ENCODE measurements around the gene TPD52L2.

TPD52L2 gene

DNA sequence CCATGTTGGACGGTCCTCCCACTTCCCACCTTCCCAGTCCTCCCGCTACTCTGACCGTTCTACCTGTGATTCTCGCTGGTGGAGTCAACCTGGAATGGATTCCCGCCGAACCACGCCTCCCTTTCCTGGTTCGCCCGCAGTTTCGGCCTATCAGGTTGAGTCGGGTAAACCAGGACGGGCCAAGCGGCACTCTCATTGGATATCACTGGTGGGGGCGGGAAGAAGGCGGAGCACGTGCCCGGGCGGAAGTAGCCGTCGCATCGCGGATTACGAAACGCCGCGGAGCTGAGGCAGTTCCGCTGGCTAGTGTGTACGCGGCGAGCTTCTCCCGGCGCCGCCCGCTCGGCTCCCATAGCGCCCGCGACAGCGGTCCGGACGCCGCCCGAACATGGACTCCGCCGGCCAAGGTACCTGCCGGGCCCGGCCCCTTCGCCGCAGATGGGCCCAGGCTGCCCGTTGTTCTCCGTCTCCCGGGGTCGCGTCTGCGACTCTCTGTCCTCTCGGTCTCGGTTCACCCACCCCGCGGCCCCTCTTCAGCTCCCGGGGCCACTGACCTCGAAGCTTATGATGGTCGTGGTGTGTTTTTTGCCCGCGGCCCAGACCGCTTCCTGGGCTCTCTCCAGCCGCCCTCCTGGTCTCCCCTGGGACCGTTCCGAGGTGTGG lies at the start of gene TPD52L2:
Gene TPD52L2, plus strand, starts transcription at position 293 of the 663 bp plus-strand sequence. Its CDS starts 96 bp downstream, at position 389.
- H3K4me3 ChIP-seq: peak within 1 kb of the TSS; percentile 77 to 97 (median 93)

DNA sequence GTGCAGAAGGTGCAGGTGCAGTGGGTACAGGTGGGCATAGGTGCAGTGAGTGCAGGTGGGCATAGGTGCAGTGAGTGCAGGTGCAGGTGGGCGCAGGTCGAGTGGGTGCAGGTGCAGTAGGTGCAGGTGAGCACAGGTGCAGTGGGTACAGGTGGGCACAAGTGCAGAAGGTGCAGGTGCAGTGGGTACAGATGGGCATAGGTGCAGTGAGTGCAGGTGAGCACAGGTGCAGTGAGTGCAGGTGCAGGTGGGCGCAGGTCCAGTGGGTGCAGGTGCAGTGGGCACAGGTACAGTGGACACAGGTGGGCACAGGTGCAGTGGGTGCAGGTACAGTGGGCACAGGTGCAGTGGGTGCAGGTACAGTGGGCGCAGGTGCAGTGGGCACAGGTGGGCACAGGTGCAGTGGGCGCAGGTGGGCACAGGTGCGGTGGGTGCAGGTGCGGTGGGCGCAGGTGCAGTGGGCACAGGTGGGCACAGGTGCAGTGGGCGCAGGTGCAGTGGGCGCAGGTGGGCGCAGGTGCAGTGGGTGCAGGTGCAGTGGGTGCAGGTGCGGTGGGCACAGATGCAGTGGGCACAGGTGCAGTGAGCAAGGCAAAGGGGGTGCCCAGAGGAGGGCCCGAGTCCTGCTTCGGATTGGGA lies 49.3 kb upstream of the TPD52L2 start:
- no peak overlapping the region for H3K27ac ChIP-seq

More for the DNA sequence above, at the start of gene TPD52L2:
- peak within 1 kb of the TSS; percentile 79 to 100 (median 97) for H3K27ac ChIP-seq

DNA sequence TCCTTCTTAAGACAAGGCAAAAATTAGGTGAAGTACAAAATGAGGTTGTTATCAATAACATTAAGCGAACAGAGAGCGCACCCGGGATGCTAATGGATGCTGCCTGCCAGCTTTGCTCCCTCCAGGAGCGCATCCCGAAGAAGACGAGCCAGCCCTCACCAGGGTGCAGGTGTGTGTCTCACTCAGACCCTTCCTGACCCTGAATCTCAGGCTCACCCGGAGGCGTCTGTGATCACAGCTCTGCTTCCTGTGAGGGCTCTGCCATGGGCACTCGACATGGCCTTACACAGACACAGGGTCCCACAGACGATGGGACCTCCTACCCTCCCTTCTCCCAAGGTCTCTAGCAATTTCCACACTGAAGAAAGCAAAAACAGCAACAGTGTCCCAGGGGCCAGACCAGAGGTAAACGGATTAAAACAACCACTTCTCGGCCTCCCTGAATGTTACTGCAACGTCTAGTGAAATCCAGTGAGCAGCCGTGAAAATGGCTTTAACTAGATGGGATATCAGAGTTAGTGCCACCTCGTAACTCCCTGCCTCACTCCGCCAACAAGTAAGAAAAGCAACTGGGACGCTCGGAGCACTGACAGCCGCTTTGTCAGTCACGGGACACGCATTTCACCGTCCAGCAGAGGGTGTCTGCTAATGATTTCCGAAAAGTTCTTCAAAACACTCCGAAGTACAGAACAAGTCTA lies 45.7 kb upstream of the TPD52L2 start:
- H3K4me3 ChIP-seq: peak overlapping the region in 1 of 7 experiments; percentile 1
- H3K27ac ChIP-seq: peak overlapping the region in 1 of 21 experiments; percentile 49

More for the DNA sequence above, 49.3 kb upstream of the TPD52L2 start:
- no peak overlapping the region for H3K4me3 ChIP-seq

DNA sequence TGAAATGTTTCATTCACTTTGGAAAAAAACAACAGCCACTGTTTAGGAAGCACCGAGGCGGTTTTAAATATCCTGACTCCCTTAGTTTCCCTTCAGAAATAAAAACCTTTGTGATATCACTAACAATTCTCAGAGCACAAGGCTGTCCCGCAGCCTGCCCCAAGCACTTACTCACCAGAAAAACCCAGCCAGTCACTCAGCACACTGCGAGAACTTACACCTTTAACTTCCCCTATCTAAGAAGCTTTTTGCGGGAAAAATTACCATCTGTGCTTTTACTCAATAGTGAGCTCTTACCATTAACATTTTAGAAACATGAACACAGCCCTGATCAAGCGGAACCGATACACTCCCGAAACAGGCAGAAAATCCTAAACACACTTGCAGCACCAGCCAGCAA lies 43.3 kb upstream of the TPD52L2 start:
- Histone ChIP-seq H3K4me3 (no peak overlapping the region), H3K27ac (no peak overlapping the region)

DNA sequence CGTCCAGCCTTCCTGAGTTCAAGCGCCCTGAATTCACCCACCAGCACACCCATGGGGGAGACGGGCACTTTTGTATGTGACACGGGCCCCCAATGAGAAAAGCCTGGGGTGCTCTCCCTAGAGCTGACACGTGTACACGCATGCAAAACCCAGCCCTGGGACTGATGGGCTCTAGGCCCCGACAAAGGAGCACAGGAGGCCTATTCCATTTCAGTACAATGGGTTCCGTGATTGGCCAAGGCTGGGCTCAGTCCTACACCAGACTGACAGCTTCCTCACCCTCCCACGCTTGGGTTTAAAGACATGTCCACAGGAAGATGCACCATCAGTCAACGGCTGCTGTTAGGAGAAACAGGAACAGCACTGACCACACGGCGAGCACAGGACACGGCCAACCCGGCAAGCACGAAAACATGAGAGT lies 42.8 kb upstream of the TPD52L2 start:
- no peak overlapping the region for H3K4me3 ChIP-seq
- H3K27ac ChIP-seq: no peak overlapping the region

DNA sequence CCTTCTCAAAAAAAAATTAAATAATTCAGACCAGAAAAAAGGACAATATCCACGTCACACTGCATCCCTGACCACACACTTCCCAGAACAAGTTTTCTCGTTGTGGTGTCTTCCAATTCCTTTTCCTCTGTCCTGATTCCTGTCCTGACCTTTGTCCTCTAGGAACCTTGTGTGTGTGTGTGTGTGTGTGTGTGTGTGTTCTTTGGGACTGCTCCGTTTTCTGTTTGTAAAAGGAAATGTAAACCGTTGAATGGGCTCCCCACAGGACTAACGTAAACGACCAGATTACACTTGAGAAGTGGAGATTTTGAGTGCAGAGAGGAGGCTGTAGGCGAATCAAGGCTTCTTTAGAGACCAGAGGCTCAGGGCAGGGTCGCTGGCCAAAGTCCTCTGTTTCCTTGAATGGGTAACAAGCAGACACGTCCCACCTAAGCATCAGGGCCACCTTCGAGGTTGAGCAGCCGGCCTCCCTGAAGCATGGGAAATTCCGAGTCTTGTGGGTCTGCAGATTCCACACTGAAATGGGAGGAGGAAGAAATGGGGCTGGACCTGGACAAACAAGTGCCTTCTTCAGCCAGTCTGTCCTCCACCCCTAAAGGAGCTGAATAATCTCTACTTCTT lies 41.3 kb upstream of the TPD52L2 start:
- Histone ChIP-seq H3K27ac (no peak overlapping the region), H3K4me3 (no peak overlapping the region)

DNA sequence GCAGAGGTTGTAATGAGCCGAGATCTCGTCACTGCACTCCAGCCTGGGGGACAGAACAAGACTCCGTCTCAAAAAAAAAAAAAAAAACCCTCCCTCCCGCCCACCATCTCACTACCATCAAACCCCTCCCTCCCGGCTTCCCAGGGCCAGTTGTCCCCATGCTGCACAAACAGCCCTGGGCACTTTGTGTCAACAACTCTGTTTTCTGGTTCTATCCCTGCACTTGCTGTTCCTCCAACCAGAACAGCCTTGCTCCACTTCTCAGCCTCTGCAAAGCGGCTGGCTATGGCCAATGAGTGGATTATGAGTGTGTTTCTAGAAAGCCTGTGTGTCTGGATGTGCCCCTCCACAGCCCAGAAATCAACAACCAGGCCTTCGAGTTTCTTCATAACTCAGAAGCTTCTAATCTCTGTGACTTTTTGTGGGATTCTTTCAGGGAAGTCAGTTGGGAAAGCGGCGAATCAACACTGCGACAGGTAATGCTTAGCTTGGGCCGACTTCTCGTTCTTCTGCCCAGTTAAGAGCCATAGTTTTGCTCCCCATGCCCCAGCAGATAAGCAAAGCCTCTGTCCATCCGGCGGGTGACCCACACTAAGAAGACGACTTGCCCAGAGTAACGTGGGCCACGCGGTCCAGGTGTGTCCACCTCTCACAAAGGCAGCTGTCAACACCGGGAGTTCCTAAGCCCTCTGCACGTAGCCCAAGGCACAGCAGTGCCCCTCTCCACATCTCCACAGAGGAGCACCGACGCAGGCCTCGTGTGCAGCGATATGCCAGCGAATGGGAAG lies 39.5 kb upstream of the TPD52L2 start:
- H3K4me3 ChIP-seq: no peak overlapping the region
- no peak overlapping the region for H3K27ac ChIP-seq

DNA sequence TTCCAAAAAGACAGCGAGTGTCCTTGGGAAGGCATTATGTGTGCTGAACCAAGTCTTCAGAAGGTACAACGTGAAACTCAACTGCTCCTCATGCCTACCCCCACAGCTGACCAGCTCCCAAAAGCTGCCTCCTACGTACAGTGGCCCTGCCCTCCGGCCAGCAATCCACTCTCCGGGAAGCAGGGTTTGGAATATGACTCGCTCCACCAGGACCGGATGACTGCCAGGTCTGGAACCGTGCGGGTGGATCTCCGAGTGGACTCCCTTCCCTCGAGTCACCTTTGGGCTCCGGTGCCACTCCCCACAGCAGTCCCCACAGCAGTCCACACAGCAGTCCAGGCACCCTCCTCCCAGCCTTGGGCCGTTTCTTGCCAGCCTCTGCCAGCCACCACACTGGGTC lies 38.3 kb upstream of the TPD52L2 start:
- no peak overlapping the region for H3K27ac ChIP-seq
- H3K4me3 ChIP-seq: no peak overlapping the region

DNA sequence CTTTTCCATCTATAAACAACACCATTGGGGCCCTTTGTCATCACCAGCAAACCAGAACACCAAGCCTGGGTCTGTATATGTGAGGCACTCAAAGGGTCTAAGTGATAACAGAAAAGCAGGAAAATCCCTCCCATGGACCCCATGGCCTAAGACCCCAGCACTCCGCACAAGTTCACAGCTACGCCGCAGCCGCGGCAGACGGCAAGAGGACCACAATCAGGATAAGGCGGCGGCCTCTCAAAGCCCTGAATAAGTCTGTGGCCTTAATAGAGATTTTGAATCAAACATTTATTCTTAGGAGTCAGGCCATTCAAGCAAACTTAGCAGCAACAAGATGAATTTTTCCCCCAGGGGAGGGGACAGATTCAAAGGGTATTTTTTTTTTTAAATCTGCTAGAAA lies 36.9 kb upstream of the TPD52L2 start:
- Histone ChIP-seq H3K4me3 (no peak overlapping the region), H3K27ac (no peak overlapping the region)

DNA sequence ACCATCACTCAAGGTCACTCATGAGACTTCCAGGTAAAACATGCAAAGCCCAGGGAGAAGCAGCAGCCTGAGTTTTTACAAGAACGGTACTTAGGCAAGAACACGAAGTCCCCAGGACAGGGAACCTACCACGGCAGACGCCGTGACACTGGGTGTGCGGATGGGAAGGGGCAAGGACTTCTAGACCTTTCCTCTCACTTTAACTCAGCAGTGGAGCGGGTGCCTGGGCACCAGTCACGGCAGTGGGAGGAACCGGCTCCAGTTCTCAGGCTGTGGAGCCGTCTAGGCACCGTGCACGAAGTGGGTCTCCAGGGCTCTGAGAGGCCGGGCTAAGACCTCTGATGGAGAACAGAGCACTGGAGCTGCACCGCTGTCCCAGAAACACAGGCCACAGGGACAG lies 36.5 kb upstream of the TPD52L2 start:
- no peak overlapping the region for H3K4me3 ChIP-seq
- no peak overlapping the region for H3K27ac ChIP-seq

DNA sequence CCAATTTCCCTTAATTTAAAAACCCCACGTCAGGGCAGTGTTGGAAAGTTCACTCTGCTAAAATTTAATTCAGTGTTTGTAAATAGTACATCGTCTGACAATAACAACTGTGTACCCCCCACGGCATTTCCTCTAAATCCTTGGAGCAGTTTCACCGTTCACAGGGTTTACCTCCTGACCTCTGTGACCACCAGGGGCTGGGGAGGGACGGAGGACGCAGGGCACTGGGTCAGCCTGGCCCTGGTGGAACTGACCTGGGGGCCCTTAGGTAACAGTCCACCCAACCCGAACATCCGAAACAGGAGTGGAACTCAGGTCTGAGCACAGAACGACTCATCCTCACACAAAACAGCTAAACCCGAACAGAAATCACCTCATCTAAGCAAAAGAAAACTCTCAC lies 36.1 kb upstream of the TPD52L2 start:
- Histone ChIP-seq H3K27ac (peak overlapping the region in 1 of 21 experiments; percentile 54), H3K4me3 (peak overlapping the region in 2 of 7 experiments; percentile 50 to 70)

DNA sequence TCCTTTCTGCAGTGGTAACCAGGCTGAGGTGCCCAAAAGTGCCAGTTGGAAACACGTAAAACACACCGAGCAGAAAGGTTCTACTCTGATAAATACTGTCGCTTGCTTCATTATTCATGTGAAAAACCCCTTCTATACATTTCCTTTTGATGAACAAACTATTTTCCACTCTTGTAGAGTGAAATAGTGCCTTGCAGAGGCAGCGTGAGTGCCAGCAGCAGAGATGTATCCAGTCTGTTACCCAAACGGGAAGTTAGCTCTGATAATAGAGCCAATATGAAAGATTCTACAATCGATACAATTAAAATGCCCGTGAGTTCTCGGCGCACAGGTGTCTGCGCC lies 35.5 kb upstream of the TPD52L2 start:
- H3K4me3 ChIP-seq: peak overlapping the region; percentile 38 to 70 (median 57)
- H3K27ac ChIP-seq: peak overlapping the region in 7 of 21 experiments; percentile 13 to 85 (median 80)

DNA sequence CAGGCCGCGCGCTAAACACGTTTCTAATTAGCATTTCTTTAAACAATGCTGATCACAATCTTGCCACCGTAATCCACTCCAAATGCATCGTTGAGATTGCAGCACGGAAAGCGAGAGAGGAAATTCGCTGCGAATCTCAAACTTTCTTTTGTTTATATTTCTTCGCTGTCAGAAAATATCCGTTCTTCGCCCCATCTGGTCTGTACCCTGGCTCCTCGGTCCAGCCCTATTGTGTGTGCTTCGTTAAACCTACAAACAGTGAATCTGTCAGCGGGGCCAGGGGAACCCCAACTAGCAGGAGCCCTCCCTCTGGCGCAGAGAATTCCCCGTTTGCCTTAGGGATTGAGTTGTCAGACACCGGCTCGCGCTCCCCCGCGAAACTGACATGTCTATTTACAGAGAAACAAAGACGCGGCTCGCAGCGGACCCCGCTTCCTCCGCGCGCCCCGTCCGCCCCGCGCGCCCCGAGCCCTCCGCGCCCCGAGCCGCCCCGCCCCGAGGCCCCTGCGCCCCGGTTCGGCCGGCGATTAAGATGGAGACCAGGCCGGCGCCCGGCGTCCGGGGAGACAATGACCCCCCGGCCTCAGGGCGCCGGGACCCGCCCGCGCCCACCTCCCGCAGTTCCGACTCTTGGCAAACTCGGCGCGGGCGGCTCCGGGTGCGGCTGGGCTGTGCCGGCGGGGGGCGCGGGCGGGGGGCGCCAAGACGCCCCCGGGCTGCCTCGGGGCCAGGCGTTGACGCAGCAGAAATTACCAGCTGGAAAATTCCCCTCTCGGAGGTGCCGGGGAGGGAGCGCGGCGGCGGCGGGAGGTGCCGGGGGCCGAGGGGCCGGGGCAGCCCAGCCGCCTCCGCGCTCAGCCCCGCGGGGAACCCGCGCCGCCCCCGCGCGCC lies 34.9 kb upstream of the TPD52L2 start:
- Histone ChIP-seq H3K4me3 (peak overlapping the region; percentile 38 to 70 (median 57)), H3K27ac (peak overlapping the region in 16 of 21 experiments; percentile 13 to 85 (median 70))

DNA sequence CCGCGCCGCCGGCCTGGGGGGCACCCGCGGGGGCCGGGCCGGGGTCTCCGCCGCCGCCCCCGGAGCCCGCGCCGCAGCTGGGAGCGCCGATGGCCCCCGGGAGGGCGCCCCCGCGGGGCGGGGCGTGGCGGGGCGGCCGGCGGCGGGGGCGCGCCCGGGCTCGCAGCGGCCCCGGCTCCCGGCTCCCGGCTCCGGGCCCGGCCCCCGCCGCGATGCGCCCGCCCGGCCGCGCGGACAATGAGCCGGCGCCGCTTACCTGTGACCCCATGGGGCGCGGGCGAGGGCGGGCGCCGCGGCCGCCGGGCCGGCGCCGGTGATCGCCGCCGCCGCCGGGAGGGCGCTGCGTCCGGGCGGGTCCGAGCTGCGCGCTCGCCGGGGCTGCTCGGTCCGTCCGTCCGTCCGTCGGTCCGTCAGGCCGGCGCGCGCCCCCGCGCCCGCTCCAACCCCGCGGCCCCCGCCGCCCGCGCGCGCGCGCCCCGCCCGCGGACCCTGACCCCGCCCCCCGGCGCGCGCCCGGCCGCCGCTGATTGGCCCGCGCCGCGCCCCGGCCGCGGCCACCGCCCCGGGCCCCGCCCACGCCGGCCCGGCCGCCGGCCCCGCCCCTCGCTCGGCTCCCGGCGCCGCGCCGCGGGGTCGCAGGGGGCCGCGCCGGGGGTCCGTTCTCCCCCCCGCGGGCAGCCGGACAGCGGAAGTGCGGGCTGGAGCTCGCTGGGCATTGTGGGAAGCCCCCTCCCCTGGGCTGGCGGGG lies 34.1 kb upstream of the TPD52L2 start, which contains the start of gene ZBTB46:
Gene ZBTB46, minus strand, starts transcription at position 424 of the 748 bp plus-strand sequence. CDS start 40,507 bp downstream, outside the sequence.
- Histone ChIP-seq H3K27ac (peak within 1 kb of the TSS in 18 of 21 experiments; percentile 42 to 85 (median 64)), H3K4me3 (peak within 1 kb of the TSS; percentile 38 to 70 (median 57))

DNA sequence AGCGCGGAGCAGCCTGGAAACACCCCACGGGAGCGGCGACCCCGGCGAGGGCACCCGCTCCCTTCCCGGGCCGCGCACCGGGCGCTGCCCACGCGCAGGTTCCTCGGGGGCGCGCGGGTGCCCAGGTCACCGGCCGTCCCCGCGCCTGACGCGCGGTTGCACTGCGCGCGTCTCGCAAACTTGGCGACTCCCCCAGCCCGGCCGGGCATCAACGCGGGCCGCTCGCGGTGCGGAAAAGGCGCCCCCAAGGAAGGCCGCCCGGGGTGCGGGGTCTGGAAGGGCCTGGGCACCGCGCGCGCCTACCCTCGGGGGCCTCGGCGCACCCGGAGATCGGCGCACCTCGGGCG lies 33.5 kb upstream of the TPD52L2 start:
- peak overlapping the region in 18 of 21 experiments; percentile 14 to 71 (median 52) for H3K27ac ChIP-seq

DNA sequence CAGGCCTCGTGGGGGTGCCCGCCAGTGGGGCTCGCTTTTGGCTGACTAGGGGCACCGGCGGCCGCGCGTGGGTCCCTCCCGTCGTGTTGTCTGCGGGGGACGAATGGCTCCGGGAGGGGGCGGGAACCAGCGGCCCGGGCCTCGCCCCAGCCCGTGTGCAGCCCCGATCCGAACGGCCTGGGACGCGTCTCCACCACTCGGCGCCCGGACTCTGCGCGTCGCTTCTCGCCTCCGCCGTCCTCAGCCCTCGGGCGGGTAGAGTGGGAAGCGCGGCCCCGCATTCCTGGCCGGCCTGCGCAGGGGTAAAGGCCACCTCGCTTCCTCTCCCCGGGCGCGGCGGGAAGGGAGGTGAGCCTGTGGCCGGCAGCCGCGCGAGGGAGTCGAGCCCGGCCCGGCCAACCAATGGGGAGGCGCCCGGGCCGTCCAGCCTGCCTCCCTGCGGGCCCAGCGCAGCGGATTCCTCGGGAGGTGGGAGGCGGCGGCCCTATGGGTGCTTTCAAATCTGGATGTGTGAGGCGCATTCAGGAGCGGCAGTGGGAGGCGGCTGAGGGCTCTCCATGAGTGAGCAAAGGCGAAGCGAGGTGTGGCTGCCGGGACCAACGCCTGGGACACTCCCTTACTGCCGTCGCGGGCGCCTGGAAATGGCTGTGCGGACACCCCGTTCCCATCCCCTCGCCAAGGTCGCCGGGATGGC lies 32.9 kb upstream of the TPD52L2 start:
- H3K4me3 ChIP-seq: peak overlapping the region; percentile 35 to 53 (median 48)
- H3K27ac ChIP-seq: peak overlapping the region in 18 of 21 experiments; percentile 14 to 71 (median 52)

More for the DNA sequence above, 33.5 kb upstream of the TPD52L2 start:
- peak overlapping the region; percentile 35 to 53 (median 48) for H3K4me3 ChIP-seq
